Left lung (tissue), 10 donors: Measurements from ENCODE around the gene ITK. TPM values are rescaled to one million over a fixed set of nuclear protein-coding genes. Genes with fewer than 3 reads are reported as not detected.

Source experiments
- ATAC-seq: fragments of 200-7000 bp; cut with Tn5 transposase; one replicate; pipeline ENCODE4 v1.9.1; 2020; ENCODE audit warnings: moderate library complexity
- DNase-seq, 4 donors: peaks; one replicate each; pipeline ENCODE4 v3.0.0-alpha.2; 2013 to 2020
- H3K27ac ChIP-seq, 2 donors: fragments of 200-600 bp; sonication (generic) in 1 of 2; one replicate each; pipeline versions ENCODE4 v1.5.0 to v1.8.0; 2020 to 2021
- H3K27me3 ChIP-seq, 2 donors: fragments of 200-600 bp; sonication (generic) in 1 of 2; one replicate each; pipeline versions ENCODE4 v1.5.0 to v1.8.0; 2020 to 2021
- H3K36me3 ChIP-seq, 2 donors: fragments of 200-600 bp; sonication (generic) in 1 of 2; one replicate each; pipeline versions ENCODE4 v1.5.0 to v1.8.0; 2020 to 2021
- H3K4me1 ChIP-seq, 2 donors: fragments of 200-600 bp; one replicate each; pipeline ENCODE4 v1.8.0; 2021
- H3K4me3 ChIP-seq, 2 donors: fragments of 200-600 bp; sonication (generic) in 1 of 2; one replicate each; pipeline versions ENCODE4 v1.5.0 to v1.8.0; 2020 to 2021; ENCODE audit warnings: mild to moderate bottlenecking in 1 of 2
- H3K9me3 ChIP-seq, 2 donors: fragments of 200-600 bp; sonication (generic) in 1 of 2; one replicate each; pipeline versions ENCODE4 v1.5.0 to v1.8.0; 2020 to 2021
- CTCF ChIP-seq, 2 donors: fragments of 200-600 bp; sonication (generic) in 1 of 2; IDR thresholded peaks; one replicate each; pipeline versions ENCODE4 v1.5.0 to v1.8.0; 2021; ENCODE audit warnings: antibody characterized with exemption in 2 of 2
- intact Hi-C, 2 donors: fragments of 100-400 bp; cut with DNase I; formaldehyde crosslinking; loops; one replicate each; pipeline versions ENCODE4 v1.11.2 to v1.14.2; 2022
- polyA plus RNA-seq, 6 donors: library from polyadenylated mRNA; unstranded; fragments of 120-200 nt; gene quantifications; one replicate each; pipeline ENCODE4 v1.2.1, GENCODE V29; 2013; ENCODE audit not compliant: insufficient read length in 6 of 6
- total RNA-seq, 2 donors: library from RNA; stranded (reverse); fragmentation: NEBNext Ultra II Directional; extraction: Animal tissue kit (Norgen Biotek cat#: 25700); gene quantifications; one replicate each; pipeline ENCODE4 v1.2.1, GENCODE V29; 2021
- donor health status: DM: no; HTN: yes; CAD: no.
- donor health status: DM: no; HTN: no; CAD: no.

The ITK gene
- total and polyA plus RNA-seq, 8 donors: 0.49 to 8.1 (median 1.1) TPM

GRCh38 chr5:157300564-157300963 lies 119.9 kb downstream of the ITK start:
- Histone ChIP-seq H3K4me1 (no peaks in the 10 kb centered on the region), H3K9me3 (no peaks in the 10 kb centered on the region), H3K36me3 (peaks cover 0 to 49% of the 10 kb centered on the region in 2 donors), H3K4me3 (no peak overlapping the region), H3K27ac (no peak overlapping the region), H3K27me3 (no peaks in the 10 kb centered on the region)
- no peak for ATAC-seq
- no peak for TF ChIP-seq CTCF (IDR thresholded peaks at IDR 0.05)
- intact Hi-C loops: loop anchor here in 1 of 2 donors (10.0 kb wide), 1 partner anchor 146 kb away; no protein-coding TSS in a partner anchor
- no peak for DNase-seq

- ATAC-seq (no peak), DNase-seq (no peak)
- Histone ChIP-seq H3K9me3 (no peaks in the 10 kb centered on the region), H3K4me3 (no peak overlapping the region), H3K36me3 (peaks cover 0 to 49% of the 10 kb centered on the region in 2 donors), H3K4me1 (no peaks in the 10 kb centered on the region), H3K27me3 (no peaks in the 10 kb centered on the region), H3K27ac (no peak overlapping the region)
- no peak for TF ChIP-seq CTCF (IDR thresholded peaks at IDR 0.05)
- intact Hi-C loops: loop anchor here in 1 of 2 donors (10.0 kb wide), 1 partner anchor 146 kb away; no protein-coding TSS in a partner anchor
Measured at GRCh38 chr5:157301066-157301465, 120.4 kb downstream of the ITK start.

- TF ChIP-seq CTCF (IDR thresholded peaks at IDR 0.05): no peak
- Histone ChIP-seq H3K9me3 (no peaks in the 10 kb centered on the region), H3K27me3 (no peaks in the 10 kb centered on the region), H3K4me1 (no peaks in the 10 kb centered on the region), H3K27ac (no peak overlapping the region), H3K4me3 (no peak overlapping the region), H3K36me3 (peaks cover 0 to 50% of the 10 kb centered on the region in 2 donors)
- no peak for ATAC-seq
- intact Hi-C loops: loop anchor here in 1 of 2 donors (10.0 kb wide), 1 partner anchor 148 kb away; no protein-coding TSS in a partner anchor
- no peak for DNase-seq
Measured at GRCh38 chr5:157303023-157303422, 122.4 kb downstream of the ITK start.

GRCh38 chr5:157303667-157304327 lies 123.2 kb downstream of the ITK start:
- DNase-seq (no peak), ATAC-seq (no peak)
- H3K9me3 ChIP-seq: no peaks in the 10 kb centered on the region
- no peak overlapping the region for H3K27ac ChIP-seq
- H3K27me3 ChIP-seq: no peaks in the 10 kb centered on the region
- no peak for TF ChIP-seq CTCF (IDR thresholded peaks at IDR 0.05)
- no peaks in the 10 kb centered on the region for H3K4me1 ChIP-seq
- H3K4me3 ChIP-seq: no peak overlapping the region
- peaks cover 0 to 57% of the 10 kb centered on the region in 2 donors for H3K36me3 ChIP-seq
- intact Hi-C loops: loop anchor here in 1 of 2 donors (10.0 kb wide), 1 partner anchor 149 kb away; no protein-coding TSS in a partner anchor

Other genes with a start within 250 kb of the ITK start
- under 1 TPM in 1 of 2 donors, not detected in 1; 0.32 TPM for gene TIMD4, start 217.6 kb upstream of the ITK start, total RNA-seq
- gene TIMD4, start 217.6 kb upstream of the ITK start, polyA plus RNA-seq: 1 to 10 TPM in 1 of 6 donors, under 1 TPM in 4, not detected in 1; 0.25 to 1.2 (median 0.64) TPM
- under 1 TPM in 1 of 2 donors, not detected in 1; 0.31 TPM for gene HAVCR1, start 121.7 kb upstream of the ITK start, total RNA-seq
- under 1 TPM; 0.21 to 0.92 (median 0.57) TPM for gene HAVCR1, start 121.7 kb upstream of the ITK start, polyA plus RNA-seq
- gene HAVCR2, start 71.8 kb upstream of the ITK start, total RNA-seq: 10 to 100 TPM; 18.8 to 50.9 TPM
- gene HAVCR2, start 71.8 kb upstream of the ITK start, polyA plus RNA-seq: 1 to 10 TPM; 1.6 to 2.8 (median 2.3) TPM
- gene MED7, start 38.0 kb upstream of the ITK start, total RNA-seq: 10 to 100 TPM in 1 of 2 donors, 1 to 10 TPM in 1; 7.3 to 11.8 TPM
- 10 to 100 TPM; 17.0 to 18.9 (median 17.8) TPM for gene MED7, start 38.0 kb upstream of the ITK start, polyA plus RNA-seq
- gene GARIN3, start 14.6 kb upstream of the ITK start, total RNA-seq: not detected
- not detected for gene GARIN3, start 14.6 kb upstream of the ITK start, polyA plus RNA-seq
- 10 to 100 TPM; 48.7 to 63.4 TPM for gene CYFIP2, start 85.3 kb downstream of the ITK start, total RNA-seq
- 10 to 100 TPM; 25.6 to 31.4 (median 30.8) TPM for gene CYFIP2, start 85.3 kb downstream of the ITK start, polyA plus RNA-seq